ENCODE results near the gene PADI6. TPM values are rescaled to one million over a fixed set of nuclear protein-coding genes. Genes with fewer than 3 reads are reported as not detected.

The PADI6 gene
- total RNA-seq, 2 donors from 2014 or later = not detected

- intact Hi-C loops (cut with DNase I, micrococcal nuclease) = loop anchor here in 1 of 2 donors (5.0 kb wide), 1 partner anchor 183 kb away; no protein-coding TSS in a partner anchor
- ATAC-seq (no peak), DNase-seq (peak in 1 of 2 donors; percentile 45)
Observed at GRCh38 chr1:17423781-17424245, 51.8 kb downstream of the PADI6 start.

- ATAC-seq = no peak
- DNase-seq = no peak
- intact Hi-C loops (cut with DNase I, micrococcal nuclease) = no loop called here
Observed at GRCh38 chr1:17425806-17426600, 54.0 kb downstream of the PADI6 start.

GRCh38 chr1:17427696-17428660, 56.0 kb downstream of the PADI6 start:
- intact Hi-C loops (cut with DNase I, micrococcal nuclease) = no loop called here
- peak; percentile 53 to 57 for DNase-seq
- peak; percentile 83 for ATAC-seq

- intact Hi-C loops (cut with DNase I, micrococcal nuclease) = no loop called here
- DNase-seq (no peak), ATAC-seq (no peak)
Observed at GRCh38 chr1:17429183-17429582, 57.2 kb downstream of the PADI6 start.

- intact Hi-C loops (cut with DNase I, micrococcal nuclease) = no loop called here
- DNase-seq = no peak
- ATAC-seq = no peak
Observed at GRCh38 chr1:17432412-17432811, 60.4 kb downstream of the PADI6 start.

- intact Hi-C loops (cut with DNase I, micrococcal nuclease) = no loop called here
- ATAC-seq (no peak), DNase-seq (no peak)
Observed at GRCh38 chr1:17433261-17433660, 61.3 kb downstream of the PADI6 start.

GRCh38 chr1:17434016-17434415, 62.0 kb downstream of the PADI6 start:
- intact Hi-C loops (cut with DNase I, micrococcal nuclease) = no loop called here
- ATAC-seq = no peak

GRCh38 chr1:17434601-17435000, 62.6 kb downstream of the PADI6 start:
- DNase-seq = no peak
- intact Hi-C loops (cut with DNase I, micrococcal nuclease) = no loop called here
- ATAC-seq = no peak

More at GRCh38 chr1:17434016-17434415, 62.0 kb downstream of the PADI6 start:
- DNase-seq = no peak

- DNase-seq = no peak
- intact Hi-C loops (cut with DNase I, micrococcal nuclease) = no loop called here
Observed at GRCh38 chr1:17436380-17437174, 64.6 kb downstream of the PADI6 start.

GRCh38 chr1:17437260-17437579, 65.2 kb downstream of the PADI6 start:
- ATAC-seq = no peak
- intact Hi-C loops (cut with DNase I, micrococcal nuclease) = no loop called here
- DNase-seq = no peak

More at GRCh38 chr1:17436380-17437174, 64.6 kb downstream of the PADI6 start:
- ATAC-seq = no peak

GRCh38 chr1:17437580-17438317, 65.8 kb downstream of the PADI6 start:
- intact Hi-C loops (cut with DNase I, micrococcal nuclease) = no loop called here
- DNase-seq (peak; percentile 35 to 60), ATAC-seq (peak; percentile 59)

- peak; percentile 79 for ATAC-seq
- intact Hi-C loops (cut with DNase I, micrococcal nuclease) = no loop called here
- DNase-seq = peak; percentile 73 to 89
Observed at GRCh38 chr1:17438318-17439249, 66.6 kb downstream of the PADI6 start.

GRCh38 chr1:17439250-17440073, 67.5 kb downstream of the PADI6 start, which contains the start of gene RCC2:
Gene RCC2 (minus strand): TSS chr1:17439677. CDS start chr1:17438514, 1,163 bp downstream.
- intact Hi-C loops (cut with DNase I, micrococcal nuclease) = no loop called here
- DNase-seq = peak; percentile 60 to 70

GRCh38 chr1:17440074-17440826, 68.3 kb downstream of the PADI6 start:
- ATAC-seq (no peak), DNase-seq (no peak)
- intact Hi-C loops (cut with DNase I, micrococcal nuclease) = no loop called here

More at GRCh38 chr1:17439250-17440073, 67.5 kb downstream of the PADI6 start, which contains the start of gene RCC2:
- peak; percentile 56 for ATAC-seq

GRCh38 chr1:17440827-17441168, 68.8 kb downstream of the PADI6 start:
- intact Hi-C loops (cut with DNase I, micrococcal nuclease) = no loop called here
- ATAC-seq = no peak
- DNase-seq = no peak

Measured in left colon (tissue), 2 donors.